Kidney capillary endothelial cell (primary cell): ENCODE data around the gene HTRA1.

ENCODE experiments used
- DNase-seq: peaks from one replicate; pipeline ENCODE4 v3.0.0-alpha.2; 2018; ENCODE audit warnings: low spot score

Gene HTRA1

GRCh38 chr10:122555442-122555841, 94.1 kb downstream of the HTRA1 start:
- DNase-seq = no peak

DNA sequence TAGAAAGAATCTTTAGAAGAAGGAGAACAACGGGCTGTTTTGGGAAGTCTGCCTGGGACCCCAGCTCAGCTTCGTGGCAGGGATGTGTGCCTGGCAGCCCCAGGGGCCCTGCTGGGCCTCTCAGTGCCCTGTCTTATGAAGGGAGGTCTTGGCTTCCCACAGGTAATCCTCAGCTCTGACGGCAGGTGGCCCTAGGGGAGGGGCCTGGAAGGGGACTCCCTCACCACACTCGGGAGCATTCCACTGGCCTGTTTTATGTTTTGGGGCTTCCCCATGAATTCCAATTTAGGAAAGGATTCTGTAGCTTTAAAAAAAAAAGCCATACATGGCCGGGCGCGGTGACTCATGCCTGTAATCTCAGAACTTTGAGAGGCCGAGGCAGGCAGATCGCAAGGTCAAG, 96.2 kb downstream of the HTRA1 start:
- DNase-seq = no peak

GRCh38 chr10:122558452-122558851, 97.1 kb downstream of the HTRA1 start:
- no peak for DNase-seq

DNA sequence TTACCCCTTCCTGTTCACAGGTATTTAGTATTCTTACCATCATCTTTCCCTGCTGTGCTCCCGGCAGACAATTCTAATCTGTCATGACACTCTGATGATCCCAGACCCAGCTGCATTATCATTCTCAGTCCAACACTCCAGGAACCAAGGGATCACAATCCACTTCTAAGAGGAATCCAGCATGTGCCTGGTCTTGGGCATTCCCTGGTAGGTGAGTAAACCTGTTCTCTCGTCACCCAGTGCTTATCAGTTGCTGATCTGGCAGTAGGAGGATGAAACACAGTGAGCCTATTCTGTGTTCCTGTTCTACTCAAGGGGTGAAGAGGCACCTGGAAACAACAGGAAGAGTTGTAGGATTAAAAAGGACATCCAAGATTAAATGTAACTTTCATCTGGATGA, 97.9 kb downstream of the HTRA1 start:
- no peak for DNase-seq

DNA sequence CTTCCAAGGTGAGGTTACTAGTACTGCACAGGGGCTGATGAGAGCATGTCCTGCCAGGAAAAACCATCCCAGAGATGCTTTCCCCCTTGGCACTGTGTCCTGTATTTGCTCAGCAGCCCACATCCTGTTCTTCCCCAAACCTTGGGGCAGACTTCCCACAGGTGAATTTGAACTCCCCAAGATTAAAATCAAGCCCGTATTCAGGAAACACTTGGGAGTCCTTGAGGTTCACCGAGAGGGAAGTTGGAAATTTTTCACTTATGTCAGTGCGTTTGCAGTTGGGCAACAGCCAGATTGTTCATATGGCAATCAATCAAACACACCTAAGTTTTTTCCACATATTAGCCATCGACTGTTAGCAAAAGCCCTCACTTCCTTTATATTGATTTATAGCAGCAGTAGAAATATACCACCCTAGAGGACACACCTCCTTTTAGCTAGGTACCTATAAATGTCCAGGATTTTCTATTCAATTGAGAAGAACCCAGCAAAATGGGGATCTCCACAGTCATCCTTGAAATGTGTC, 99.0 kb downstream of the HTRA1 start, which contains the start of gene DMBT1:
Gene DMBT1 (plus strand): TSS at position 476 of the 526 bp plus-strand sequence. CDS start 17 bp downstream, at position 493.
- DNase-seq = no peak

- DNase-seq = no peak
These were observed 99.9 kb downstream of the HTRA1 start for GRCh38 chr10:122561212-122561611.

DNA sequence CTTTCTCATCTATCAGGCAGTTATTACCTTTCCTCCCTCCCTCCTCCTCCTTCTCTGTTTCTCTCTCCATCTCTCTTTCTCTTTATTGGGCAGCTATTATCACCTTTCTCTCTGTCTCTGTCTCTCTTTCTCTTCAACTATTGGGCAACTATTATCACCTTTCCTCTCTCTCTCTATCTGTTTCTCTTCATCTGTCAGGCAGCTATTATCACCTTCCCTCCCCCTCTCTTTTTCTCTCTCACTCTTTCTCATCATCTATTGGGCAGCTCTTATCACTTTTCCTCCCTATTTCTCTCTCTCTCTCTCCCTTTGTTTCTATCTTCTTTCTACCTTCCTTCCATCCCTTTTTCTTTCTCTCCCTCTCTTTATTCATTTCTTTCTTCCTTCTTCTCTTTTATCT, 100.4 kb downstream of the HTRA1 start:
- no peak for DNase-seq
